HCT116 (cell line): ENCODE results near the gene GSKIP.

Experiments used
- CTCF ChIP-seq, 3 experiments: fragments of 200-600 bp in 1 of 3; sonication (generic) in 1 of 3; IDR thresholded peaks in 2 of 3; conservative IDR thresholded peaks in 1 of 3; 2 replicates each; pipeline ENCODE4 v1.5.1; 2012 to 2017; ENCODE audit warnings: low read depth in 2 of 3, low read length in 2 of 3, antibody characterized with exemption in 1 of 3, borderline replicate concordance in 1 of 3, control low read depth in 1 of 3, mild to moderate bottlenecking in 1 of 3, mixed read lengths in 1 of 3, mixed run types in 1 of 3, moderate library complexity in 1 of 3; ENCODE audit not compliant: insufficient read depth in 1 of 3
- EGR1 ChIP-seq: IDR thresholded peaks from 2 replicates; pipeline ENCODE4 v1.6.1; 2012; ENCODE audit warnings: low read depth
- ELF1 ChIP-seq: IDR thresholded peaks from 2 replicates; pipeline ENCODE4 v1.6.1; 2012; ENCODE audit warnings: low read depth, borderline replicate concordance
- EZH2 ChIP-seq: fragments of 200-600 bp; sonication (generic); IDR thresholded peaks from 2 replicates; pipeline ENCODE4 v1.6.1; 2017; ENCODE audit warnings: antibody characterized with exemption, mixed run types
- EZH2phosphoT487 ChIP-seq: fragments of 200-600 bp; IDR thresholded peaks from 2 replicates; pipeline ENCODE4 v1.6.1; 2018; ENCODE audit warnings: antibody characterized with exemption, borderline replicate concordance
- FOSL1 ChIP-seq: IDR thresholded peaks from 2 replicates; pipeline ENCODE4 v1.6.1; 2012; ENCODE audit warnings: low read depth
- JUND ChIP-seq: IDR thresholded peaks from 2 replicates; pipeline ENCODE4 v1.6.1; 2012
- POLR2A ChIP-seq: IDR thresholded peaks from 2 replicates; pipeline ENCODE4 v1.7.0; 2011; ENCODE audit warnings: borderline replicate concordance; ENCODE audit not compliant: insufficient read depth, insufficient read length; ENCODE audit errors: extremely low read depth
- POLR2AphosphoS5 ChIP-seq: IDR thresholded peaks from 2 replicates; pipeline ENCODE4 v1.6.1; 2011; ENCODE audit warnings: mild to moderate bottlenecking, low read depth, low read length, moderate library complexity
- RAD21 ChIP-seq: IDR thresholded peaks from 2 replicates; pipeline ENCODE4 v1.6.1; 2012; ENCODE audit warnings: low read depth, mild to moderate bottlenecking
- REST ChIP-seq: IDR thresholded peaks from 2 replicates; pipeline ENCODE4 v1.6.1; 2012; ENCODE audit warnings: low read depth
- SP1 ChIP-seq: IDR thresholded peaks from 2 replicates; pipeline ENCODE4 v1.6.1; 2012; ENCODE audit warnings: low read depth
- ZNF274 ChIP-seq: fragments of 200-500 bp; sonication (Bioruptor generic); IDR thresholded peaks from 2 replicates; pipeline ENCODE4 v1.6.1; 2014; ENCODE audit warnings: mild to moderate bottlenecking, low read depth, low read length, inconsistent platforms
- TF ChIP-seq, protein P1 (sequence below): IDR thresholded peaks from 2 replicates; pipeline ENCODE4 v1.6.1; 2012

- no peak for TF ChIP-seq CTCF (IDR thresholded peaks at IDR 0.05 in 2 of 3, conservative IDR thresholded peaks at IDR 0.05 in 1 of 3; ENCODE audit: borderline replicate concordance in 1 of 3, insufficient read depth in 1 of 3, low read depth in 2 of 3, low read length in 2 of 3)
- TF ChIP-seq POLR2AphosphoS5, result no peak
- no peak for TF ChIP-seq FOSL1
- no peak for TF ChIP-seq POLR2A
- no peak for TF ChIP-seq SP1
- TF ChIP-seq EZH2, result no peak
- no peak for TF ChIP-seq ELF1
- TF ChIP-seq REST, result no peak
- TF ChIP-seq, protein P1, sequence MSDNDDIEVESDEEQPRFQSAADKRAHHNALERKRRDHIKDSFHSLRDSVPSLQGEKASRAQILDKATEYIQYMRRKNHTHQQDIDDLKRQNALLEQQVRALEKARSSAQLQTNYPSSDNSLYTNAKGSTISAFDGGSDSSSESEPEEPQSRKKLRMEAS, result no peak
- TF ChIP-seq ZNF274, result no peak
- no peak for TF ChIP-seq JUND
- TF ChIP-seq EZH2phosphoT487, result no peak
- TF ChIP-seq EGR1, result no peak
- TF ChIP-seq RAD21, result no peak
Measured at GRCh38 chr14:96416292-96416691, 53.0 kb downstream of the GSKIP start.
